Breast epithelium (tissue), 3 donors: ENCODE measurements around the gene INKA1.

ENCODE experiments used
- POLR2A ChIP-seq: fragments of 450-650 bp; IDR thresholded peaks from one replicate; pipeline ENCODE4 v1.6.1; 2016; ENCODE audit warnings: antibody characterized with exemption, mild to moderate bottlenecking, moderate library complexity
- TF ChIP-seq, protein P1 (sequence below), 3 donors: fragments of 450-650 bp; IDR thresholded peaks; one replicate each; pipeline ENCODE4 v1.5.1; 2016 to 2017; ENCODE audit warnings: antibody characterized with exemption in 3 of 3, mild to moderate bottlenecking in 3 of 3, moderate library complexity in 3 of 3

DNA sequence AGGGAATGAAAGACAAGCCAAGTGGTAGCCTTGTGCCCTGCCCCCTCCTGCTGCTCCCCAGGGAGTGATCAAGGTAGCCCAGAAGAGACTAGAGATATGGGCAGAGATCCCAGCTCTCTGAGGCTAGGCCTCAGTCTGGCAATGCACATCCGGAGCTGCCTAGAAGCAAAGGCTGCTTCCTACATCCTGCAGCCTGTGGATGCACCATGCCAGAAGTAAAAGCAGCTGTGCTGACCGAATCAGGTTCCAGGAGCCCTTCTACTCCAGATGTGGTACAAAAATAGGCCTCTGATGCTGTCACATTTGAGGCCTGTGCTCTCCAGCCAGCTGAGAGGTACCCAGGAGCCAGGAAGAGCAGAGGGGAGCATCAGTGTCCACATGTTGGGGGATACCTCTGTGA lies 37.3 kb downstream of the INKA1 start:
- TF ChIP-seq, protein P1, sequence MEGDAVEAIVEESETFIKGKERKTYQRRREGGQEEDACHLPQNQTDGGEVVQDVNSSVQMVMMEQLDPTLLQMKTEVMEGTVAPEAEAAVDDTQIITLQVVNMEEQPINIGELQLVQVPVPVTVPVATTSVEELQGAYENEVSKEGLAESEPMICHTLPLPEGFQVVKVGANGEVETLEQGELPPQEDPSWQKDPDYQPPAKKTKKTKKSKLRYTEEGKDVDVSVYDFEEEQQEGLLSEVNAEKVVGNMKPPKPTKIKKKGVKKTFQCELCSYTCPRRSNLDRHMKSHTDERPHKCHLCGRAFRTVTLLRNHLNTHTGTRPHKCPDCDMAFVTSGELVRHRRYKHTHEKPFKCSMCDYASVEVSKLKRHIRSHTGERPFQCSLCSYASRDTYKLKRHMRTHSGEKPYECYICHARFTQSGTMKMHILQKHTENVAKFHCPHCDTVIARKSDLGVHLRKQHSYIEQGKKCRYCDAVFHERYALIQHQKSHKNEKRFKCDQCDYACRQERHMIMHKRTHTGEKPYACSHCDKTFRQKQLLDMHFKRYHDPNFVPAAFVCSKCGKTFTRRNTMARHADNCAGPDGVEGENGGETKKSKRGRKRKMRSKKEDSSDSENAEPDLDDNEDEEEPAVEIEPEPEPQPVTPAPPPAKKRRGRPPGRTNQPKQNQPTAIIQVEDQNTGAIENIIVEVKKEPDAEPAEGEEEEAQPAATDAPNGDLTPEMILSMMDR (IDR thresholded peaks at IDR 0.05) = no peak
- no peak for TF ChIP-seq POLR2A
